AML-193 (cell line): ENCODE data around the gene VAMP2.
"Not testable (repeated sequence)": the region's sequence is repeated elsewhere in the genome, so short reads cannot be mapped to it uniquely, and the experiment has no call there.

Source experiments
- DNase-seq, 2 experiments: peaks; one replicate each; lab custom pipeline; 2025; lab: John Stamatoyannopoulos, UW

The VAMP2 gene

GRCh38 chr17:8176197-8176940, 13.6 kb upstream of the VAMP2 start, which contains the start of gene TMEM107:
Gene TMEM107 (minus strand): TSS chr17:8176380. CDS start chr17:8176286, 94 bp downstream.
- DNase-seq = peak; percentile 44 to 59

GRCh38 chr17:8175795-8176196, 13.0 kb upstream of the VAMP2 start:
- DNase-seq = no peak

- no peak for DNase-seq
Observed at GRCh38 chr17:8173871-8174322, 11.1 kb upstream of the VAMP2 start.

GRCh38 chr17:8173056-8173870, 10.5 kb upstream of the VAMP2 start:
- peak; percentile 65 to 76 for DNase-seq

- not testable (repeated sequence) for DNase-seq
Observed at GRCh38 chr17:8170186-8170585, 7.4 kb upstream of the VAMP2 start.

GRCh38 chr17:8167526-8167925, 4.8 kb upstream of the VAMP2 start:
- no peak for DNase-seq

GRCh38 chr17:8166731-8167130, 4.0 kb upstream of the VAMP2 start:
- no peak for DNase-seq

GRCh38 chr17:8164815-8165131, 2.0 kb upstream of the VAMP2 start:
- no peak for DNase-seq

GRCh38 chr17:8163978-8164814, 1.4 kb upstream of the VAMP2 start:
- DNase-seq = peak; percentile 7 to 13

- DNase-seq = no peak
Observed at GRCh38 chr17:8162997-8163977, 539 bp upstream of the VAMP2 start.

GRCh38 chr17:8161289-8162232, 1.2 kb downstream of the VAMP2 start:
- no peak for DNase-seq

- no peak for DNase-seq
Observed at GRCh38 chr17:8160741-8161221, 2.0 kb downstream of the VAMP2 start.

- no peak for DNase-seq
Observed at GRCh38 chr17:8160224-8160577, 2.5 kb downstream of the VAMP2 start.

GRCh38 chr17:8159459-8160223, 3.1 kb downstream of the VAMP2 start:
- DNase-seq = no peak

- DNase-seq = no peak
Observed at GRCh38 chr17:8159032-8159400, 3.7 kb downstream of the VAMP2 start.

- peak; percentile 51 to 56 for DNase-seq
Observed at GRCh38 chr17:8158267-8159031, 4.3 kb downstream of the VAMP2 start.

- DNase-seq = peak; percentile 85 to 90
Observed at GRCh38 chr17:8156246-8156992, 6.3 kb downstream of the VAMP2 start.

GRCh38 chr17:8155996-8156245, 6.8 kb downstream of the VAMP2 start:
- no peak for DNase-seq
